Gastroesophageal sphincter (tissue), 3 donors: ENCODE data around the gene RBL2.

Source experiments
- CTCF ChIP-seq, 4 experiments: fragments of 200-600 bp in 2 of 4; fragments of 450-650 bp in 2 of 4; sonication (generic) in 1 of 4; IDR thresholded peaks; one replicate each; pipeline ENCODE4 v1.5.1; 2017 to 2019; ENCODE audit warnings: antibody characterized with exemption in 4 of 4, mild to moderate bottlenecking in 2 of 4, moderate library complexity in 2 of 4
- EP300 ChIP-seq: sonication (generic); formaldehyde crosslinking; IDR thresholded peaks from one replicate; pipeline ENCODE4 v1.6.1; 2017; ENCODE audit warnings: antibody characterized with exemption, mild to moderate bottlenecking
- POLR2A ChIP-seq, 2 donors: fragments of 450-650 bp; IDR thresholded peaks; one replicate each; pipeline ENCODE4 v1.6.1; 2017; ENCODE audit warnings: antibody characterized with exemption in 2 of 2, mild to moderate bottlenecking in 2 of 2, moderate library complexity in 1 of 2
- POLR2AphosphoS5 ChIP-seq: sonication (generic); formaldehyde crosslinking; IDR thresholded peaks from one replicate; pipeline ENCODE4 v1.6.1; 2017; ENCODE audit warnings: antibody characterized with exemption

- TF ChIP-seq CTCF (IDR thresholded peaks at IDR 0.05) (no peak), EP300 (no peak), POLR2A (IDR thresholded peaks at IDR 0.05) (no peak), POLR2AphosphoS5 (no peak)
These were observed 22.4 kb downstream of the RBL2 start for GRCh38 chr16:53456625-53457024.
